Measurements from ENCODE around the gene TMX3.

DNA sequence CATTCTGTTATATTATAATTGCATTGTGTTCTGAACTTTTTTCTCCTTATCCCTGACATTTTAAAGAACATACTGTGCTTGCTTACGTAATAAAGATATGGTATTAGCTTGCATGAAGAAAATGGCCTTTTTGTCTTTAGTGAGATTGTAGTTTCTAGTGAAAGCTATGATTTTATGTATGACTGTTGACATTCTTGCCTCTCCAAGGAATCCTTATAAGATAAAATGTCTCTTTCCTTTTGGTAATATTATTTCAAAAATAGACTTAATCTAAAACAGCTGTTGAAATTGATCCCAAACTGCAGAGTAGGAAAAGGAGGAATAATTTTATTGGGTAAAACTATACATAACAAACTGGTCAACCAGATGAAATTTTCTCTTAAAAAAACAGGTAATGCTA is 42.2 kb upstream of the TMX3 start:
- TF ChIP-seq, protein P1, sequence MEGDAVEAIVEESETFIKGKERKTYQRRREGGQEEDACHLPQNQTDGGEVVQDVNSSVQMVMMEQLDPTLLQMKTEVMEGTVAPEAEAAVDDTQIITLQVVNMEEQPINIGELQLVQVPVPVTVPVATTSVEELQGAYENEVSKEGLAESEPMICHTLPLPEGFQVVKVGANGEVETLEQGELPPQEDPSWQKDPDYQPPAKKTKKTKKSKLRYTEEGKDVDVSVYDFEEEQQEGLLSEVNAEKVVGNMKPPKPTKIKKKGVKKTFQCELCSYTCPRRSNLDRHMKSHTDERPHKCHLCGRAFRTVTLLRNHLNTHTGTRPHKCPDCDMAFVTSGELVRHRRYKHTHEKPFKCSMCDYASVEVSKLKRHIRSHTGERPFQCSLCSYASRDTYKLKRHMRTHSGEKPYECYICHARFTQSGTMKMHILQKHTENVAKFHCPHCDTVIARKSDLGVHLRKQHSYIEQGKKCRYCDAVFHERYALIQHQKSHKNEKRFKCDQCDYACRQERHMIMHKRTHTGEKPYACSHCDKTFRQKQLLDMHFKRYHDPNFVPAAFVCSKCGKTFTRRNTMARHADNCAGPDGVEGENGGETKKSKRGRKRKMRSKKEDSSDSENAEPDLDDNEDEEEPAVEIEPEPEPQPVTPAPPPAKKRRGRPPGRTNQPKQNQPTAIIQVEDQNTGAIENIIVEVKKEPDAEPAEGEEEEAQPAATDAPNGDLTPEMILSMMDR (IDR thresholded peaks at IDR 0.05) = no peak
- TF ChIP-seq POLR2A (IDR thresholded peaks at IDR 0.05) (no peak), EP300 (IDR thresholded peaks at IDR 0.05) (no peak)

Data from ovary (tissue), 3 donors.